Cortex of kidney (tissue), 1 donor: ENCODE results near the gene ZFP90.
"Not testable (repeated sequence)": the region's sequence is repeated elsewhere in the genome, so short reads cannot be mapped to it uniquely, and the experiment has no call there.

Source experiments
- DNase-seq: peaks from one replicate; lab custom pipeline; 2025; lab: John Stamatoyannopoulos, UW

ZFP90 gene

DNA sequence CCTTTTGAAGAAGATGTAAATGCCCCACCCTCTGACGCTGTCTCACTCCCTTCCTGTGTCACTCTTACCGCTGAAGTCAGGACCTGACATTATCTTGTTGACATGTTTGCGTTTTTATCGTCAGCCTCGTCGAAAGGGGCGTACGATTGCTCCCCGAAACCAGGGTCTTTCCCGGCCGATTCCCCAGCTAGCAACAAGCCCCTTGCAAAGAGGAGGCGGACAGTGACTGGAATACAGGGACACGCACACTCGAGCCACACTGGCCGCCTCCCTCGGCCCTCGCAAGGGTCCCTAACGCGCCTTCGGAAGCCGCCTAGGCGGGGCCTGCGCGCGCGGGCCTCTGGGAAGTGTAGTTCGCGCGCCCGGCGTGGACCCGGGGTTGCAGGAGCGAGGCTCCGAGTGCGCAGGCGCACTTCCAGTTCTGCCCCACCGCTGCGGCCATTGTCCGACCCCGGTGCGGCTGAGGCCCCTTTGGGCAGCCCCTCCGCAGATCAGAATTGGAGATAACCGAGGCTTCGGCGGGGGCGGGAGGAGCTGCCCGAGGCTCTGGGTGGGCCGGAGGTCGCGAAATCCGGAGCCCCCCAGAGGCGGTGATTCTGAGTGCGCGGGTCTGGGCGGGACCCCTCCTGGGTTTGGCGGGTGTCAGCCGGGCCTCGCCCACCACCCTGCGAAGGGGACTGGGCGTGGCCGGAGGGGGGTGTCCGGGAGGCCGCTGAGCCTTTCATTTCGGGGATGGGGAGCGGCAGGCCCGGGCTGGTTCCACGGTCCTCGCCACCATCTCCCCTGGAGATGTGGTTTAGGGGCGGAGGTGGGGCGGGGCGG is at the start of gene ZFP90:
TSS of gene ZFP90 (plus strand) at position 412 of the 822 bp plus-strand sequence. CDS start 502 bp downstream, outside the sequence.
- no peak for DNase-seq

- DNase-seq: no peak
Measured at GRCh38 chr16:68490358-68490757, 48.7 kb upstream of the ZFP90 start.

DNA sequence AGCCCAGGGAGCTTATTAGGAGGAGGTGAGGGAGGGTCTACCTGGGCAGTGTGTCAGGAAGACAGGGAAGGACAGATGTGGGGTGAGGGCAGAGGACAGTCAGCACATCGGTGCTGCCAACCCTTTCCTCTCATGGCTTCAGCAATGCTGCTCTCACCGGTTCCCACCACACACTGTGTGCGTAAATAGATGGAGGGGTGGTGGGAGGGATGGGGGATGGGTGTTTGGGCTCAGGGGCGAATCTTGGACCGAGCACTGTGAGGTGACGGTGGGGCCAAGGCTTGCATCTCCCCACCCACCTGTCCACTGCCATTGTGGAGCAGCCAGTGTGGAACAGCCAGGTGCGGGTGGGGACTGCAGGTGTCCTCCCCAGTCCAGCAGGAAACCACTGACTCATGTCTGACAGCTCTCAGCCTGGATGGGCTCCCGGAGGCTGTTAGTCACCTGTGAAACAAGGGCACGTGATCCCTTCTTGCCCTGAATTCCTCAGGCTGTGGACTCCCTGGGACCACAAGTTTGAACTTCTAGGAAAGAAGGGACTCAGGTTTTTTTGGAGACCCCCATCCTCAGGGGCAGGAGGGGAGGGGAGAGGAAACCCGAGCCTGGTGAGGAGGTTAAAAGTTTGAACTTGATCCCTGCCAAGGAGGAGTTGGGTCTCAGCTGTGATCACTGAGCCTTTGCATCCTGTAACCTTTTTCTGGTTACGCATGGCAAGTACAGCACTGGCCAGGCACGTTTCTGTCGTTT is 48.1 kb upstream of the ZFP90 start:
- no peak for DNase-seq

DNA sequence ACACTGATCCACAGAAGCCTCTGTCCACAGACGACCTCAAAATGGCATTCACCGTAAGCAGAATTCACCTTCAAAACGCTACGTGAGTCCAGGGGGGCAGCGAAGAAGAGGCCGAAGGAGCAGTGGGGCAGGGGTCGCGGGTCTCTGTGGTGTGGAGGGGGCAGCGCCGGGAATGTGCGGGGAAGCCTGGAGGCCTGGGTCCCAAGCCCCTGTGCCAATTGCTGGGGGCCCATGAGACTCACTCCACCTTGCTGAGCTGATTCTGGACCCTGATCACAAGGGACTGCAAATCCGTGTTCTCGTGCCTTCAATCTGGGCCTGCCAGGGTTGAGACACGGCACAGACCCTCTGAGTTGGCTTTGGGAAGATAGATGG is 47.5 kb upstream of the ZFP90 start:
- DNase-seq: no peak

DNA sequence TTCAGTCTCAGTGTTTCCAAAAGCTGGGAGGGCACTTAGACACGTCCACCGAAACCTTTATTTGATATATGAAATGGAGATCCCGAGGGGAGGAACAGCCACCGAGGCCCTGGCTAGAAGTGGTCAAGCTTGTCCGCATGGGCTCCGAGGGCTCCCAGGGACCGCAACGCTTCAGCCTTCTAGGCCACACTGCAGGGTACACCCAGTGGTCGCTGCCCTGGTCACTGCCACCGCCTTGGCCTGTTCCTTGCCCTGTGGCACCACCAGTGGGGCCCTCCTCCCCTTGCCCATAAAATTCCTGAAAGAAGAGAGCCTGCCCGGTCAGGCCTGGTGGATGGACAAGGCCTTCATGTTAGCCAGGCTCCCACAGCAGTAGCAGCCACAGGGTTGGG is 46.9 kb upstream of the ZFP90 start:
- no peak for DNase-seq

DNA sequence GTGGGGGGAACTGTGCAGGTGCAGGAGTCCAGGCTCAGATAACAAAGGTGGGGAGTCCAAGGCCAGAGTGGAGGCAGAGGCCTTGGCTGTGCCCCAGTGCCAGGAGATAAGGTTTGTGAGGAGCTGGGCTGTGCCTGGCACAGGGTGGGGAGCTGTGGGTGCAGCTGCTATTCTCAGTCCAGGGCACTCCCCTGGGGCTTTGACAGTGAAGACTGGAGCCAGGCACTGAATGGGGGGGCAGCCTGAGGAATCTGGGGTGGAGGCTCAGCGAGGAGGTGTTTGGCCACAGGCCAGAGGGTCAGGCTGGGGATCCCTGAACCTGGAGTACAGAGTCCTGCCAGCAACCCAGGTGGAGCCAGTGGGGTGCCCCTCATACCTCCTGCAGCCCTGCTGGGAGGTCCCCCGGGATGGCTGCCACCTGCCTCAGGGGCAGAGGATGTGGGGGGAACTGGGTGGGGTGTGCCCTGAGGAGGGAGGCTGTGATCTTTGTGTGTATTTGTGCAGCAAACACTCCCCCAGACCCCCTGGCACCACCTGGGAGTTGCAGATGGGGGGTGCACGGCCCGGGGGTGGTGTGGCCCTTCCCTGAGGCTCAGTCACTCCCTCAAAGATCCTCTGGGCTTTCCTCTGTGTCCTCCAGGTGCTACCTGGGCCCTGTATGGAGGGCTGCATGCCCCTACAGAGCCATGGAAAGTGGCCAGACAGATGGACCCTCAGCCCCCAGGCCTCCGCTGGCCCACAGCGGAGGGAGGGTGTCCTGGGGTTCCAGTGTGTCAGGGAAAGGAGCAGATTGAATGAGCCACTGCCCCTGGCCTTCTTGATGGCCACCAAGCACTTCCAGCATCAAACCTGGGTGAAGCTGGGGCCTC is 46.3 kb upstream of the ZFP90 start:
- DNase-seq: no peak

- DNase-seq: no peak
Measured at GRCh38 chr16:68493412-68494070, 45.5 kb upstream of the ZFP90 start.

- DNase-seq: not testable (repeated sequence)
Measured at GRCh38 chr16:68494261-68494660, 44.8 kb upstream of the ZFP90 start.

DNA sequence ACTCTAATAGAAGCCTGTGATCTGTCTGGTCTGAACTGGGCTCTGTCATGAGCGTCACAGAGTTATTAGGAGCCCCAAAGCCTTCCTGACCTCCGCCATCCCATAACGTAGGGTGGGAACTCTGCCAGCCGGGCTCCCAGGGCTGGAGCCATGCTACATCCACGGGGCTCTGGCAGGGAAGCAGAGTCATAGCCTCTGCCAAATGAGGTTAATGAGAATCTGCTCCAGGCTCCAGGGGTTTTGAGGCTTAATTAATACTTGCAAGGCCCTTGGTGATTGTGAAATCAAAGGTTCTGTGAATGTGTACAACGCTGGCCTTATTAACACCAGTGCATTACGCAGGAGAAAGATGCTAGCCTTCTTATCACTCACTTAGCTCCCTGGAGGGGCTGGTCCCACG is 42.4 kb upstream of the ZFP90 start:
- DNase-seq: no peak

DNA sequence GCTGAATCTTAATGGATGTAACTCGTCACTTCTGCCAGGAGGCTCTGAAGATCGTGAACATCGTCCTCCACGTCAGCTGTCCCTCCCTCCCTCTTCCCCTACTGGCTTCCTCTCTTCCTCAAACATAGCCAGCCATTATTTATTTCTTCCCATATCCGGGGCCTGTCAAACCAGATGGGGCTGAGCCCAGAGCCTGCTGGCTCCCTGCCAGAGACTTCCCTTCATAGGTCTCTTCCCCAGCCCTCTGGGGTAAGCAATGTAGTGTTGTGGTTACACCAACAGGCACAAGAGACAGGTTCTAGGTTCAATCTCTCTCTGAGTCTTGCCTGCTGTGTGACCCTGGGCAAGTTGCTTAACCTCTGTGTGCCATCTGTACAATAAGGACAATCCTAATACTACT is 40.1 kb upstream of the ZFP90 start:
- no peak for DNase-seq

- no peak for DNase-seq
Measured at GRCh38 chr16:68503334-68503733, 35.8 kb upstream of the ZFP90 start.

DNA sequence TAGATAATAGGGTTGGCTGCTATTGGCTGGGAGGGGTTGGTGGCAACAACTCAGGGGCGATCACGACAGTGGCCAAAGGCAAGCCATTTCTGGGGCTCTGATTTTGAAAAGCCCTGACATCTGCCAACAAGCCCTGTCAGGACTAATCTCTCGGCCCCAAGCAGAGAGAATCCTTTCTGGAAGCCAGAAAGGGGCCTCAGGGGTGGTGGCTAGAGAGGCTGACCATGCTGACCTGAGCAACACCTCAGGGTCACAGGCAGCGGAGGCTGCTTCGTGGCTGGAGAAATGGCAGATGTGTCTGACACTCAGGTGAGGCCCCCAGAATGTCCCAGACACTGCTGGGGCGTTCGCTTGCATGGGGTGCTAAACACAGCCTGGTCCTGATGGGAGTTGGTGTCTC is 35.0 kb upstream of the ZFP90 start:
- DNase-seq: no peak

DNA sequence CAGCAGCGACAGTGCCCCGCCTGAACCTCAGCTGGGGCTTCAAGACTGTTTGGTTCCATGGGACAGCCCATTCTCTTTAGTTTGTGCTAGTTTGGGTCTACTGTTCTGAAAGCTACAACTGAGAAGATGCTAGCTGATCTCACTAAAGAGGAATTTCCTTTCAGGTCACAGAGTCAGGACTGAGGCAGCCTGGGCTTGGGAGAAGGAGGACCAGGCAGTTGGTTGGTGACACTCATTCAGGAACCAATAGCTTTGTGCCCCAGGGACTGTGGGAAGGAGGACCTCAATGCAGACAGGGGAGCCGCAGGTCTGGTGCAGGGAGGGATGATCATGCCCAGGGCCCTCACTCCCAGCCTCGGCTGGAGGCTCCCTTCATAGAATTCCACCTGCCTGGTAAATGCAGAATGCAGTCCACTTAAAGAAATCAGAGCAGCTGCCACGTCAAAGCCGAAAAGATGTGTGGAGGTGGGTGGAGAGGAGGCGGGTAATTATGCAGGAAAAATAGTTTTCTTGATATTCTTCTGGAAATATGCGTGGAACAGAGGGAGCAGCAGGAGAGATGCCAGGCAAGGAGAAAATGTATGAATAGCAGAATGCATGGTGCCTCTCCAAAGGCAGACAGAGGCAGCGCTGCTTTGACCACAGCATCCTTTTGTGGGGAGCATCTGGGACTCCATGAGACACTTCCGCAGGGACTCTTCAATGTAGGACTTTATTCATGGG is 32.6 kb upstream of the ZFP90 start:
- DNase-seq: no peak

DNA sequence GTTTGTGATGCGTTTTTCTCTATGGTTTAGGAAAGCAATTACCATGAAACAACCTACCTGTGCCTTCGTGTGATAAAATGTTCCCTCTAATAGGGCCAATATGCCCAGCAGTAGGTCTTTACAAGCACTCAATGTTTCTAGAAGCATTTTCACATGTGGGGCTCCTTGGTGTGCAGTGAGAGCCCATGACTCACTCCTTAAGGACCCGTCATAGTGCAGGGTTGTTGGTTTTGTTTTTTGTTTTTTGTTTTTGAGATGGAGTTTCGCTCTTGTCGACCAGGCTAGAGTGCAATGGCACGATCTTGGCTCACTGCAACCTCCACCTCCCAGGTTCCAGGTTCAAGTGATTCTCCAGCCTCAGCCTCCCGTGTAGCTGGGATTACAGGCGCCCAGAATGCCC is 31.1 kb upstream of the ZFP90 start:
- no peak for DNase-seq

- no peak for DNase-seq
Measured at GRCh38 chr16:68508641-68509240, 30.4 kb upstream of the ZFP90 start.

GRCh38 chr16:68509381-68509780 is 29.7 kb upstream of the ZFP90 start:
- no peak for DNase-seq

- no peak for DNase-seq
Measured at GRCh38 chr16:68510775-68511174, 28.3 kb upstream of the ZFP90 start.

DNA sequence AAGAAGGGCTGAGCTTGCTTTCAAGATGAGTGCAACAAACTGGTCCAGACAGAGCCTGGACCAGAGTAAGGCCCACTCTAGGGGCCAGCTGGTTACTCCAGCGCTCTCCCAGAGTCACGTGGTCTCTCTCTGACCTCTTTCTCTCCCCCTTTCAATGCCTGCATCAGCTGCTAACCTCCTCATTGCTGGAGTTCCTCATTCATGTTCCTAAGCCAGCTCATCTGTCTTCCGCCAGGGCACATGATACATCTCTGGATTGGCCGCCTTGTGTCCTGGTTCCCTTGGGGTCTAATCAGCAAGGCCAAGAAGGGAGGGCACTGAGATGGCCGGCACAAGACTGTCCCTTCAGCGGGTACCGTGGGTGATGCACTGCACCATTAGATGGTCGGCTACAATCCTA is 26.9 kb upstream of the ZFP90 start:
- DNase-seq: no peak

DNA sequence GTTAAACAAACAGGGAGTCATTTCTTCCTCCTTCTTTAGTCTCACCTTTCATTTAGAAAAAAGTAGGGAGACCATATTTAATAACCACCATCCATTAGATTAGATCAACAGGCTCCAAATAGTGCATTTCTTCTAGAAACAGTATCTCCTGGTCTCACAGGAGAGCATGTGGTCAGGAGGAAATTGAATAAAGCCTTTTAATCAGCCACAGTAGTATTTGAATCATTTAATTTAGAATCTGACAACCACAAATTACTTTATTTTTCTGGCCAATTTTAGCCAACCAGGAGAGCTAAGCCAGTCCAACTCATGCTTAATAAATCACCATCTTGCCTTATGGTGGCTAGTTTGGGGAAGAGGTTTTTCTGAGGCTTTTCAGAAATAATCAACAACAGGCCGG is 26.3 kb upstream of the ZFP90 start:
- DNase-seq: no peak

- no peak for DNase-seq
Measured at GRCh38 chr16:68514511-68514910, 24.6 kb upstream of the ZFP90 start.

DNA sequence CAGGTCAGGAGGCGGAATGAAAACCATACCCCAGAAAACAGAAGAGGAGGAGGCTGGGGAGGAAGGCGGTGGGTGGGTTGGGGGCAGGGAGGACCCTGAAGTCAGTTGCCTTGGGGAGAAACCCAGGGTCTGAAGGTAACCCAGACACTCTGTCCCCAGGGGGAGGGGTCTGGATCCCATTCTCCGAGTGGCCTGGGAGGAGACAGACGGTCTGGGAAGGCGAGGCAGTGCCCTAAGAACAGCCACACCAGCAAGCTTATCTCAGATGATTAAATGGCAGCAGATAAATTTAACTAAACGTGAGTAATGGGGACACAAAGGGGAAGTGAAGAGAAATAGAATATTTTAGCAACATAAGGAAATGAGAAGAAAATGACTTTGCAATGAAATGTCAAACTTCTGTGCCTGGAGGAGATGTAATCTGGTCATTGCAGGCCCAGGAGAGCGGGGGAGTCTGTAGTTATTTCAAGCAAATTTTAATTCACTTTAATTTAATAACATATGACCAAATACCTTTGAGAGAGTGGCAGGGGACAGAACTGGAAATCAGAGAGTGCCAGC is 21.4 kb upstream of the ZFP90 start:
- DNase-seq: no peak
